ENCODE results near the gene ENTPD7. TPM values are rescaled to one million over a fixed set of nuclear protein-coding genes. Genes with fewer than 3 reads are reported as not detected.
A peak's percentile ranks its signal among the peaks of the same experiment; 100 is the strongest.

ENTPD7 gene
- total and polyA plus RNA-seq, 10 of the 15 experiments (the other 5 are each of a cell fraction or from before 2014, with no cell fraction given): 0.73 to 6.7 (median 5.2) TPM

DNA sequence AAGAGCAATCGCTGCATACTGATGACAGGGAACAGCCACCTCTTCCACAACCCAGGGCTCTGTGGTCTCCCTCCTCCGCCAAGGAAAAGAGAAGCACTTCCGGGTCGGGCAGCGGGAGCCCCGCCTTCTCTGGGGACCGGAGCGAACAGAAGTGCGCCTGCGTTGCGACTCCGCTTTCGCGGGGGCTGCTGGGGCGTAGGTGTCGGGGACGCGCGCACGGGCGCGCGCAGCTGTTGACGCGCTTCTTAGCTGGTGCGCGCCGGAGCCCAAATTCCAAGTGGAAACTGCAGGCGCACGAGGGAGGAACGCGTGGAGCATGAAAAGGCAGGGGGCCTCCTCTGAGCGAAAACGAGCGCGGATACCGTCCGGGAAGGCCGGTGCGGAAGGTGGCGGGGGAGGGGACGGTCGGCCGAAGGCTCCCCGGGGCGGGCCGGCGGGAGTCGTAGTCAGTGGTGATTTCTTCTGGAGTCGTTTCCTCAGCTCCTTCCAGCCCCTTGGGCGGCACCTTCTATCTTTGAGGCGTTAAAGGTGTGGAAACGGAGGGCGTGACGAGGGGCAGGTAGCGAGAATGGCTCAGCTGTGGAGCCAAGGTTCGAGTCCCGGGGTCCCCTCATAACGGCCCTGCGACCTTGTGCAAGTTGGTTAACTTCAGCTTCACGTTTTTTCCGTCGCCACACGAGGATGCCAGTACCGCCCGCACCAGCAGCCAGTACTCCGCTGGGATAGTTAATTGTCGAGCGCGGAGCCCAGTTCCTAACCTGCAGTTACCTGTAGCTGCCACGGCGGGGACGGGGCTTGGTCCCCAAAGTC is 72.9 kb downstream of the ENTPD7 start, which contains the start of the genes COX15 and CUTC (continued):
- no peak for TF ChIP-seq SUZ12 (IDR thresholded peaks at IDR 0.05; ENCODE audit: unreplicated experiment)
- TF ChIP-seq, protein P1, sequence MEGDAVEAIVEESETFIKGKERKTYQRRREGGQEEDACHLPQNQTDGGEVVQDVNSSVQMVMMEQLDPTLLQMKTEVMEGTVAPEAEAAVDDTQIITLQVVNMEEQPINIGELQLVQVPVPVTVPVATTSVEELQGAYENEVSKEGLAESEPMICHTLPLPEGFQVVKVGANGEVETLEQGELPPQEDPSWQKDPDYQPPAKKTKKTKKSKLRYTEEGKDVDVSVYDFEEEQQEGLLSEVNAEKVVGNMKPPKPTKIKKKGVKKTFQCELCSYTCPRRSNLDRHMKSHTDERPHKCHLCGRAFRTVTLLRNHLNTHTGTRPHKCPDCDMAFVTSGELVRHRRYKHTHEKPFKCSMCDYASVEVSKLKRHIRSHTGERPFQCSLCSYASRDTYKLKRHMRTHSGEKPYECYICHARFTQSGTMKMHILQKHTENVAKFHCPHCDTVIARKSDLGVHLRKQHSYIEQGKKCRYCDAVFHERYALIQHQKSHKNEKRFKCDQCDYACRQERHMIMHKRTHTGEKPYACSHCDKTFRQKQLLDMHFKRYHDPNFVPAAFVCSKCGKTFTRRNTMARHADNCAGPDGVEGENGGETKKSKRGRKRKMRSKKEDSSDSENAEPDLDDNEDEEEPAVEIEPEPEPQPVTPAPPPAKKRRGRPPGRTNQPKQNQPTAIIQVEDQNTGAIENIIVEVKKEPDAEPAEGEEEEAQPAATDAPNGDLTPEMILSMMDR (IDR thresholded peaks at IDR 0.05 in 2 of 3, conservative IDR thresholded peaks at IDR 0.05 in 1 of 3; ENCODE audit: control insufficient read depth in 2 of 3, extremely low read depth in 1 of 3, insufficient read depth in 1 of 3, low read depth in 3 of 3, low read length in 3 of 3): peak; percentile 25 to 57 (median 48); a peak in 5 of 6 replicates
- TF ChIP-seq FOXM1 (IDR thresholded peaks at IDR 0.05; ENCODE audit: low read depth, low read length): no peak
- no peak for TF ChIP-seq TARDBP (IDR thresholded peaks at IDR 0.05; ENCODE audit: borderline replicate concordance)
- TF ChIP-seq, protein P2, sequence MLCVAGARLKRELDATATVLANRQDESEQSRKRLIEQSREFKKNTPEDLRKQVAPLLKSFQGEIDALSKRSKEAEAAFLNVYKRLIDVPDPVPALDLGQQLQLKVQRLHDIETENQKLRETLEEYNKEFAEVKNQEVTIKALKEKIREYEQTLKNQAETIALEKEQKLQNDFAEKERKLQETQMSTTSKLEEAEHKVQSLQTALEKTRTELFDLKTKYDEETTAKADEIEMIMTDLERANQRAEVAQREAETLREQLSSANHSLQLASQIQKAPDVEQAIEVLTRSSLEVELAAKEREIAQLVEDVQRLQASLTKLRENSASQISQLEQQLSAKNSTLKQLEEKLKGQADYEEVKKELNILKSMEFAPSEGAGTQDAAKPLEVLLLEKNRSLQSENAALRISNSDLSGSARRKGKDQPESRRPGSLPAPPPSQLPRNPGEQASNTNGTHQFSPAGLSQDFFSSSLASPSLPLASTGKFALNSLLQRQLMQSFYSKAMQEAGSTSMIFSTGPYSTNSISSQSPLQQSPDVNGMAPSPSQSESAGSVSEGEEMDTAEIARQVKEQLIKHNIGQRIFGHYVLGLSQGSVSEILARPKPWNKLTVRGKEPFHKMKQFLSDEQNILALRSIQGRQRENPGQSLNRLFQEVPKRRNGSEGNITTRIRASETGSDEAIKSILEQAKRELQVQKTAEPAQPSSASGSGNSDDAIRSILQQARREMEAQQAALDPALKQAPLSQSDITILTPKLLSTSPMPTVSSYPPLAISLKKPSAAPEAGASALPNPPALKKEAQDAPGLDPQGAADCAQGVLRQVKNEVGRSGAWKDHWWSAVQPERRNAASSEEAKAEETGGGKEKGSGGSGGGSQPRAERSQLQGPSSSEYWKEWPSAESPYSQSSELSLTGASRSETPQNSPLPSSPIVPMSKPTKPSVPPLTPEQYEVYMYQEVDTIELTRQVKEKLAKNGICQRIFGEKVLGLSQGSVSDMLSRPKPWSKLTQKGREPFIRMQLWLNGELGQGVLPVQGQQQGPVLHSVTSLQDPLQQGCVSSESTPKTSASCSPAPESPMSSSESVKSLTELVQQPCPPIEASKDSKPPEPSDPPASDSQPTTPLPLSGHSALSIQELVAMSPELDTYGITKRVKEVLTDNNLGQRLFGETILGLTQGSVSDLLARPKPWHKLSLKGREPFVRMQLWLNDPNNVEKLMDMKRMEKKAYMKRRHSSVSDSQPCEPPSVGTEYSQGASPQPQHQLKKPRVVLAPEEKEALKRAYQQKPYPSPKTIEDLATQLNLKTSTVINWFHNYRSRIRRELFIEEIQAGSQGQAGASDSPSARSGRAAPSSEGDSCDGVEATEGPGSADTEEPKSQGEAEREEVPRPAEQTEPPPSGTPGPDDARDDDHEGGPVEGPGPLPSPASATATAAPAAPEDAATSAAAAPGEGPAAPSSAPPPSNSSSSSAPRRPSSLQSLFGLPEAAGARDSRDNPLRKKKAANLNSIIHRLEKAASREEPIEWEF (IDR thresholded peaks at IDR 0.05; ENCODE audit: insufficient replicate concordance, low read depth, low read length): no peak
- TF ChIP-seq POLR2AphosphoS2 (IDR thresholded peaks at IDR 0.05; ENCODE audit: low read depth, low read length): peak; percentile 92
- TF ChIP-seq, protein P3, sequence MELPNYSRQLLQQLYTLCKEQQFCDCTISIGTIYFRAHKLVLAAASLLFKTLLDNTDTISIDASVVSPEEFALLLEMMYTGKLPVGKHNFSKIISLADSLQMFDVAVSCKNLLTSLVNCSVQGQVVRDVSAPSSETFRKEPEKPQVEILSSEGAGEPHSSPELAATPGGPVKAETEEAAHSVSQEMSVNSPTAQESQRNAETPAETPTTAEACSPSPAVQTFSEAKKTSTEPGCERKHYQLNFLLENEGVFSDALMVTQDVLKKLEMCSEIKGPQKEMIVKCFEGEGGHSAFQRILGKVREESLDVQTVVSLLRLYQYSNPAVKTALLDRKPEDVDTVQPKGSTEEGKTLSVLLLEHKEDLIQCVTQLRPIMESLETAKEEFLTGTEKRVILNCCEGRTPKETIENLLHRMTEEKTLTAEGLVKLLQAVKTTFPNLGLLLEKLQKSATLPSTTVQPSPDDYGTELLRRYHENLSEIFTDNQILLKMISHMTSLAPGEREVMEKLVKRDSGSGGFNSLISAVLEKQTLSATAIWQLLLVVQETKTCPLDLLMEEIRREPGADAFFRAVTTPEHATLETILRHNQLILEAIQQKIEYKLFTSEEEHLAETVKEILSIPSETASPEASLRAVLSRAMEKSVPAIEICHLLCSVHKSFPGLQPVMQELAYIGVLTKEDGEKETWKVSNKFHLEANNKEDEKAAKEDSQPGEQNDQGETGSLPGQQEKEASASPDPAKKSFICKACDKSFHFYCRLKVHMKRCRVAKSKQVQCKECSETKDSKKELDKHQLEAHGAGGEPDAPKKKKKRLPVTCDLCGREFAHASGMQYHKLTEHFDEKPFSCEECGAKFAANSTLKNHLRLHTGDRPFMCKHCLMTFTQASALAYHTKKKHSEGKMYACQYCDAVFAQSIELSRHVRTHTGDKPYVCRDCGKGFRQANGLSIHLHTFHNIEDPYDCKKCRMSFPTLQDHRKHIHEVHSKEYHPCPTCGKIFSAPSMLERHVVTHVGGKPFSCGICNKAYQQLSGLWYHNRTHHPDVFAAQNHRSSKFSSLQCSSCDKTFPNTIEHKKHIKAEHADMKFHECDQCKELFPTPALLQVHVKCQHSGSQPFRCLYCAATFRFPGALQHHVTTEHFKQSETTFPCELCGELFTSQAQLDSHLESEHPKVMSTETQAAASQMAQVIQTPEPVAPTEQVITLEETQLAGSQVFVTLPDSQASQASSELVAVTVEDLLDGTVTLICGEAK (IDR thresholded peaks at IDR 0.05; ENCODE audit: borderline replicate concordance): peak; percentile 91
- TF ChIP-seq CBFB (IDR thresholded peaks at IDR 0.05; ENCODE audit: low read depth): peak; percentile 76
- no peak for TF ChIP-seq NFYB (IDR thresholded peaks at IDR 0.05; ENCODE audit: insufficient read depth, low read depth, low read length)
- TF ChIP-seq, protein P4, sequence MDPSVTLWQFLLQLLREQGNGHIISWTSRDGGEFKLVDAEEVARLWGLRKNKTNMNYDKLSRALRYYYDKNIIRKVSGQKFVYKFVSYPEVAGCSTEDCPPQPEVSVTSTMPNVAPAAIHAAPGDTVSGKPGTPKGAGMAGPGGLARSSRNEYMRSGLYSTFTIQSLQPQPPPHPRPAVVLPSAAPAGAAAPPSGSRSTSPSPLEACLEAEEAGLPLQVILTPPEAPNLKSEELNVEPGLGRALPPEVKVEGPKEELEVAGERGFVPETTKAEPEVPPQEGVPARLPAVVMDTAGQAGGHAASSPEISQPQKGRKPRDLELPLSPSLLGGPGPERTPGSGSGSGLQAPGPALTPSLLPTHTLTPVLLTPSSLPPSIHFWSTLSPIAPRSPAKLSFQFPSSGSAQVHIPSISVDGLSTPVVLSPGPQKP (IDR thresholded peaks at IDR 0.05; ENCODE audit: low read depth, low read length): peak; percentile 50; the same call in 1 of the 2 replicates
- 0 out of 2 replicates have a peak, but pooled peaks have one; percentile 41 for TF ChIP-seq DPF2 (IDR thresholded peaks at IDR 0.05)
- no peak for TF ChIP-seq MEF2B (IDR thresholded peaks at IDR 0.05; ENCODE audit: partially characterized antibody, poor library complexity, severe bottlenecking)
- peak; percentile 79; the same call in 1 of the 2 replicates for TF ChIP-seq RB1 (IDR thresholded peaks at IDR 0.05; ENCODE audit: borderline replicate concordance)
- TF ChIP-seq POU2F2 (IDR thresholded peaks at IDR 0.05; ENCODE audit: borderline replicate concordance, low read depth, low read length): peak; percentile 26; the same call in 1 of the 3 replicates
